ENCODE results near the gene NCLN.

GRCh38 chr19:3234800-3235199 lies 49.1 kb downstream of the NCLN start:
- TF ChIP-seq, protein P1, sequence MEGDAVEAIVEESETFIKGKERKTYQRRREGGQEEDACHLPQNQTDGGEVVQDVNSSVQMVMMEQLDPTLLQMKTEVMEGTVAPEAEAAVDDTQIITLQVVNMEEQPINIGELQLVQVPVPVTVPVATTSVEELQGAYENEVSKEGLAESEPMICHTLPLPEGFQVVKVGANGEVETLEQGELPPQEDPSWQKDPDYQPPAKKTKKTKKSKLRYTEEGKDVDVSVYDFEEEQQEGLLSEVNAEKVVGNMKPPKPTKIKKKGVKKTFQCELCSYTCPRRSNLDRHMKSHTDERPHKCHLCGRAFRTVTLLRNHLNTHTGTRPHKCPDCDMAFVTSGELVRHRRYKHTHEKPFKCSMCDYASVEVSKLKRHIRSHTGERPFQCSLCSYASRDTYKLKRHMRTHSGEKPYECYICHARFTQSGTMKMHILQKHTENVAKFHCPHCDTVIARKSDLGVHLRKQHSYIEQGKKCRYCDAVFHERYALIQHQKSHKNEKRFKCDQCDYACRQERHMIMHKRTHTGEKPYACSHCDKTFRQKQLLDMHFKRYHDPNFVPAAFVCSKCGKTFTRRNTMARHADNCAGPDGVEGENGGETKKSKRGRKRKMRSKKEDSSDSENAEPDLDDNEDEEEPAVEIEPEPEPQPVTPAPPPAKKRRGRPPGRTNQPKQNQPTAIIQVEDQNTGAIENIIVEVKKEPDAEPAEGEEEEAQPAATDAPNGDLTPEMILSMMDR (IDR thresholded peaks at IDR 0.05): peak; percentile 43
- TF ChIP-seq EZH2phosphoT487 (IDR thresholded peaks at IDR 0.05) (no peak), EZH2 (IDR thresholded peaks at IDR 0.05) (no peak)

Measured in neural progenitor cell (in vitro differentiated cells).